ENCODE measurements around the gene FUT3.

FUT3 gene

DNA sequence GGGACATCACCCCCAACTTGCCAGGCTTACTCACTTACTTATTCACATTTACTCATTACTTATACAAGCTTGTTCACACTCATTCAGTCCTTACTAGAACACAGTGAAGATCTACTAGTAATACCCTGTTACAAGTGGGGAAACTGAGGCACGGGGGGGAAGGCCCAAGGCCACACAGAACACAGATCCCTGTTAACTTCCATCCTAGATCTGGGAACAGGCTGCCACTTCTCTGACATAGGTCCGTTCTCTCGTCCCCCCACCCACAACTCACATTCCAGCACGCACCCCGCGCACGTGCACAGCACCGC lies 47.9 kb downstream of the FUT3 start:
- DNase-seq (ENCODE audit: low read depth in 3 of 3, low spot score in 1 of 3), result no peak

DNA sequence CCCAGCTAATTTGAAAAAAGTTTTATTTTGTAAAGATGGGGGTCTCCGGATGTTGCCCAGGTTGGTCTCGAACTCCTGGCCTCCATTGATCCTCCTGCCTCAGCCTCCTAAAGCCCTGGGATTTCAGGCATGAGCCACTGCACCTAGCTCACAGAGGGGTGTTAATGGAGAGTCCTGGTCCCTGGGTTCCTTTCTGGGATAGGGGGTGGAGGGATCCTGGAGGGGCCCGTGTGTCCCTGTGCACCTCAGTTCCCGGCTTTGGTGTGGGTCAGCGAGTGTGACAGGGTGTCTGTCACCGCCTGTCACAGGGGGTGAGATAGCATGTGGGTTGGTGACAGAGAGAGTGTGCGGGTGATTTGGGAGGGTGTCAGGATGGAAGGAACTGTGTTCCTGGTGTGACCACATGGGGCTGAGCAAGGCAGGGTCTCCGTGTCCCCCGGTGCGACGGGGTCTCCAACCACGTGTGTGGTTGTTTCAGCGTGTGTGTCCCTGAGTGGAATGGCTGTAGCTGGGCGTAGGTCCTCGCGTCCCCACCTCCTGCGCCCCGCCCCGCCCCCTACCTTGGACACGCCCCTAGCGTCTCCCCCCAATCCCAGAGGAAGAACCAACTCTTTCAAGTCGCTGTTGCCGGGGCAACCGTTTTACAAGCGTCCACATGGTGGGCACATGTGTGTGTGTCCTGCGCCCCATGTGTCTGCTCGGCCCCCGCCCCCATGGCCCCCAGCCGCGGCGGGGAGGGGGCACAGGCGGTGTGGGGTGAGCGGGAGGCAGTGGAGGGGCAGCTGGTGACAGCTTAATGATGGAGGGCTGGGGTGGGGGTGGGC lies 49.2 kb downstream of the FUT3 start:
- no peak for DNase-seq (ENCODE audit: low read depth in 3 of 3, low spot score in 1 of 3)

DNA sequence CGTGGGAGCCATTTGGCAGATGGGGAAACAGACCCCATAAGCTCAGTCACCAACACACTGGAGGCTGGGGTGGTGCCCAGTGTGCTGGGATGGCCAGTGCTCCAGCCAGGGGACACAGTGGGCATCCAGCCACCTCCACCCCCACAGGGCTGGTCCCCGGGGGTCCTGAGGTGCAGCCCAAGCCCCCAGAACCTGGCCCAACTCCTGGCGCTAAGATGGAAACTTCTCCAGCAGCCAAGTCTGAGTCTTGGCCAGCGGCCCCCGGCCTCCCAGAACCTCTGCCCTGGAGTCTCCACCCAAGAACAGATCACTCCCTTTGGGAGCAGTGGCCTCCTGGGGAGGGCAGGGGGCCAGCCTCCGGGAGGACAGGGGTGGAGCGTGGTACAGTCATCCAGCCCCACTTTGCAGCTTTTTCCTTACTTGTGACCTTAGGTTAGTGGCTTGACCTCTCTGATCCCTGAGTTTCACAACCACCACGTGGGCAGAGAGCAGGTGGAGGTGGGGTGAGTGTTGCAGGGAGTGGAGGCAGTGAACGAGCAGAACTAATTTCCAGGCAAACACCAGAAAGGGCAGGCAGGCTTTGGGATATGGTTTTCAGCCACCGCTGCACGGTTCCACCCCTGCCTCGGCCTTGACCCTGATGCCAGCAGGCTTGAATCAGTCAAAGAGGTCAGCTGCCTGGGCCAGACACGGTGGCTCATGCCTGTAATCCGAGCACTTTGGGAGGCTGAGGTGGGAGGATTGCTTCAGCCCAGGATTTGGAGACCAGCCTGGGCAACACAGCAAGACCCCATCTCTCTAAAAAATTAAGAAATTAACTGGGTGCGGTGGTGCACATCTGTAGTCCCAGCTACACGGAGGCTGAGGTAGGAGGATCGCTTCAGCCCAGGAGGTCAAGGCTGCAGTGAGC lies 50.6 kb downstream of the FUT3 start:
- DNase-seq (ENCODE audit: low read depth in 3 of 3, low spot score in 1 of 3), result no peak

DNA sequence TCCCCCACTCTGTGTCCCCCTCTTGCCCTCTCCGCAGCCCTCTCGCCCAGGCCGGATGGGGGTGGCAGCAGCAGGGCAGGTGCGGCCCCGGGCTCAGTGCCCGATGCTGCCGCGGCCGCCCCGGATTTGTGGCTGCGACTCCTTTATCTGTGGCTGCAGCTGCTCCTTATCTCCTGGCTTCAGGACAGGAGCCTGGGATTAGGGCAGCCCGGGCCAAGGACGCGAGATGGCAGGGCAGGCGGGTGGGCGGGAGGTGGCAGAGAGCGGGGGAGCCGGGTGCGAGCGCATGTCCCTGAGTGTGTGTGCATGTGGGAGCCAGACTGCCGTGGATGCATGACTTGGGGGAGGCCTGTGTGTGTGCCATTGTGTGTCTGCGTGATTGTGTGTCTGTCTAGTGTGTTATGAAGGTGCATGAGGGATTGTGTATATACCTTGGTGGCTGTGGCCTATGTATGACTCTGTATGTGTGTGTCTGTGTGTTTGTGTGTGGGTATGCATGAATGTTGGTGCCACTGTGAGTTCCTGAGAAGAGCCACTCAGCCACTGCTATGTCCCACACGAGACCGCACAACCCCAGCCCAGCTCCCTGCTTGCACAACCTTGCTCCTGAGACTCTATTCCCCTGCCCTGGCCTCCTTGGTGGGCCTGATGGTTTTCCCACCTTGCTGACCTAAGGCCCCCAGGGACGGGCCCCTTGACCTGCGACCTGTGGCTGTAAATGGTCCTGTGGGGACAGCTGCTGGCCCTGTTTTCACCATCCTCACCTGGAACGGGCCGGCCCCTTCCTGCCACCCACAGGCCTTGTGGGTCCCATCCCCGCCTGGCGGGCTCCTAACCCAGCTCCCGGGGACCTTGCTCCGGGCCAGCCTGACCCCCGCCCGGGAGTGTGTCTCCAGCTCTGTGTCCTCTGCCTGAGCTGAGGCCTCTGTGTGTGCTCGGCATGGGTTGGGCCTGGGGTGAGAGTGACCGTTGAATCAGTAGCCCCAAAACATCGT lies 51.7 kb downstream of the FUT3 start:
- DNase-seq (ENCODE audit: low read depth in 3 of 3, low spot score in 1 of 3), result no peak

DNA sequence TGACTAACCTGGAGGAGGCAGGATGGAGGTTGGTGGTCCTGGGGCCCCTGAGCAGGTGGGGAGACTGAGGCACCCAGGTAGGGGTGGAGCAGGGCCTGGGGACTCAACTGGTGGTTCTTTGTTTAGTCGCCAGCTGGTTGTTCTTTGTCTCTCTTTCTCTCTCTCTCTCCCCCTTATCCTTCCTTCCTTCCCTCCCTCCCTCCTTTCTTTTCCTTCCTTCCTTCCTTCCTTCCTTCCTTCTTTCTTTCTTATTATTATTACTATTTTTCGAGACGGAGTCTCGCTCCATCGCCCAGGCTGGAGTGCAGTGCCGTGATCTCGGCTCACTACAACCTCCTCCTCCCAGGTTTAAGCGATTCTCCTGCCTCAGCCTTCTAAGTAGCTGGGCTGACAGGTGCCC lies 53.0 kb downstream of the FUT3 start:
- DNase-seq (ENCODE audit: low read depth in 3 of 3, low spot score in 1 of 3), result no peak

DNA sequence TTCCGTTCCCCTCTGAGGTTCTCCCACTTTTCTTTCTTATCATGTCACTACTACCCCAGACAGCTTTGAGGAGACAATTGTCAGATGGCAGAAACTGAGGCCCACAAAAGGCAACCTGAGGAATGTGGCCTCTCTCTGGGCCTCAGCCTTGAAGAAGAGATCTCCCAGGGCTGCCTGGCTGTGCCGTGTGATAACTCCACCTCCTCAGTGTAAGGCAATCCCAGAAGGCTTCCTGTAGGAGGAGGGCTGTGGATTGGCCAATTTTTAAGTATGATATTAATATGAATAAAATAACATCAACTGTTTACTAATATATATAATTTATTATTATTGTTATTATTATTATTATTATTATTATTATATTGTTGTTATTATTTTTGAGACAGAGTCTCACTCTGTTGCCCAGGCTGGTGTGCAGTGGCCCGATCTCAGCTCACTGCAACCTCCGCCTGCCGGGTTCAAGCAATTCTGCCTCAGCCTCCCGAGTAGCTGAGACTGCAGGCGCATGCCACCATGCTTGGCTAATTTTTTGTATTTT lies 55.8 kb downstream of the FUT3 start:
- no peak for DNase-seq (ENCODE audit: low read depth in 3 of 3, low spot score in 1 of 3)

DNA sequence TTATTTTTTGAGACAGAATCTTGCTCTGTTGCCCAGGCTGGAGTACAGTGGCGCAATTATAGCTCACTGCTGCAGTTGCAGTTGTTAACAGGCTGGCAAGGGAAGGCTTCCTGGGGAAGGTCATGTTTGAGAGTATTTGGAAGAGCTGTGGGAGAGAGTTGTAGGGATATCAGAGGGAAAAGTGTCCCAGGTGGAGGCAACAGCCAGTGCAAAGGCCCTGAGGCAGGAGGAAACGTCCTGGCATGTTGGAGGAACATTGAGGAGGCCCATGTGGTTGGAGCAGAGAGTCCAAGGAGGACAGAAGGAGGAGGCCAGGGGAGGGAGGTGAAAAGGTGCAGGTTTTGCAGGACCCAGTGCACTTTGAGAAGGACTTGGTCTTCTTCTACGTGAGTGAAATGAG lies 58.1 kb downstream of the FUT3 start:
- no peak for DNase-seq (ENCODE audit: low read depth in 3 of 3, low spot score in 1 of 3)

Data from stimulated activated CD4-positive, alpha-beta T cell treated with anti-CD3 and anti-CD28 coated beads, TNF-alpha, amount 100 ng/mL, for 1 hour (primary cell).